Hepatocyte (in vitro differentiated cells): ENCODE results near the gene DLEC1. TPM values are rescaled to one million over a fixed set of nuclear protein-coding genes. Genes with fewer than 3 reads are reported as not detected.

Experiments
- DNase-seq: peaks from one replicate; pipeline ENCODE4 v3.0.0-alpha.2; 2016; ENCODE audit warnings: low spot score
- H2AFZ ChIP-seq: fragments of 200-600 bp; sonication (generic); 2 replicates; pipeline ENCODE4 v1.6.0; 2016; ENCODE audit warnings: antibody characterized with exemption, mild to moderate bottlenecking
- H3K27ac ChIP-seq: fragments of 200-600 bp; sonication (generic); 2 replicates; pipeline ENCODE4 v1.5.1; 2016; ENCODE audit warnings: mild to moderate bottlenecking
- H3K27me3 ChIP-seq: fragments of 200-600 bp; sonication (generic); 2 replicates; pipeline ENCODE4 v1.6.1; 2016
- H3K36me3 ChIP-seq: fragments of 200-600 bp; sonication (generic); replicated peaks from 2 replicates; pipeline ENCODE4 v1.5.1; 2016; ENCODE audit warnings: low read depth; ENCODE audit not compliant: insufficient read depth
- H3K4me1 ChIP-seq: fragments of 200-600 bp; sonication (generic); 2 replicates; pipeline ENCODE4 v1.5.1; 2016; ENCODE audit warnings: mild to moderate bottlenecking, moderate library complexity; ENCODE audit not compliant: insufficient read depth
- H3K4me2 ChIP-seq: fragments of 200-600 bp; sonication (generic); 2 replicates; pipeline ENCODE4 v1.6.0; 2016
- H3K4me3 ChIP-seq: fragments of 200-600 bp; sonication (generic); 2 replicates; pipeline ENCODE4 v1.5.1; 2016; ENCODE audit warnings: mild to moderate bottlenecking
- H3K79me2 ChIP-seq: fragments of 200-600 bp; sonication (generic); 2 replicates; pipeline ENCODE4 v1.6.0; 2017; ENCODE audit warnings: mild to moderate bottlenecking
- H3K9me2 ChIP-seq: fragments of 200-600 bp; sonication (generic); replicated peaks from 2 replicates; pipeline ENCODE4 v1.6.0; 2017; ENCODE audit warnings: mild to moderate bottlenecking; ENCODE audit not compliant: insufficient read depth
- H3K9me3 ChIP-seq: fragments of 200-600 bp; sonication (generic); 2 replicates; pipeline ENCODE4 v1.5.1; 2016; ENCODE audit warnings: low read depth, mild to moderate bottlenecking
- H4K20me1 ChIP-seq: fragments of 200-600 bp; sonication (generic); 2 replicates; pipeline ENCODE4 v1.6.0; 2016; ENCODE audit warnings: mild to moderate bottlenecking; ENCODE audit not compliant: insufficient read depth, poor library complexity, severe bottlenecking
- CTCF ChIP-seq: fragments of 200-600 bp; sonication (generic); IDR thresholded peaks from 2 replicates; pipeline ENCODE4 v1.5.1; 2016; ENCODE audit warnings: antibody characterized with exemption, mild to moderate bottlenecking; ENCODE audit not compliant: poor library complexity
- EZH2 ChIP-seq: fragments of 200-600 bp; sonication (generic); IDR thresholded peaks from 2 replicates; pipeline ENCODE4 v1.6.1; 2016; ENCODE audit warnings: antibody characterized with exemption, mild to moderate bottlenecking, borderline replicate concordance
- EZH2phosphoT487 ChIP-seq: fragments of 200-600 bp; sonication (generic); IDR thresholded peaks from one replicate; pipeline ENCODE4 v1.6.1; 2018; ENCODE audit warnings: antibody characterized with exemption, mild to moderate bottlenecking, low read depth, moderate library complexity; ENCODE audit not compliant: unreplicated experiment, severe bottlenecking
- WGBS: methylation state at CpG from one replicate; pipeline ENCODE4 v1.1.6; 2016; ENCODE audit warnings: low lambda C conversion rate; ENCODE audit errors: missing lambda C conversion rate; 5-methylcytosine and 5-hydroxymethylcytosine counted together
- polyA plus RNA-seq: library from polyadenylated mRNA; unstranded; fragments of >200 nt; fragmentation: Nextera tagmentation; extraction: Ambion mirVana; gene quantifications from 2 replicates; pipeline ENCODE4 v1.2.1, GENCODE V29; 2016
- total RNA-seq: library from RNA; depleted of rRNA; stranded (reverse); fragments of >200 nt; gene quantifications from 2 replicates; pipeline ENCODE4 v1.2.3, GENCODE V29; 2014

The DLEC1 gene
- total and polyA plus RNA-seq, 2 experiments from 2014 or later: 0.23 to 1.5 TPM

GRCh38 chr3:38138349-38139190 is 99.6 kb downstream of the DLEC1 start, which contains the start of gene MYD88:
TSS of gene MYD88 (plus strand) at chr3:38138661. CDS start at chr3:38138701, 40 bp downstream.
- Histone ChIP-seq H3K4me3 (peak within 1 kb of the TSS; percentile 89), H2AFZ (peak within 1 kb of the TSS; percentile 98), H3K9me3 (no peaks in the 10 kb centered on the region), H3K27ac (peak within 1 kb of the TSS; percentile 96), H3K4me1 (peaks cover 34% of the 10 kb centered on the region), H3K27me3 (no peaks in the 10 kb centered on the region), H3K36me3 (no peaks in the 10 kb centered on the region), H3K9me2 (no peaks in the 10 kb centered on the region), H3K4me2 (peak within 1 kb of the TSS; percentile 79), H3K79me2 (peaks cover 52% of the 10 kb centered on the region), H4K20me1 (peaks cover 4% of the 10 kb centered on the region)
- no peak for TF ChIP-seq EZH2
- no peak for TF ChIP-seq EZH2phosphoT487
- TF ChIP-seq CTCF: no peak
- WGBS: 3% methylated on average over 65 of the region's 65 CpGs
- DNase-seq: peak; percentile 84

GRCh38 chr3:38139191-38139590 is 100.2 kb downstream of the DLEC1 start:
- H2AFZ ChIP-seq: peak overlapping the region; percentile 98
- H3K36me3 ChIP-seq: no peaks in the 10 kb centered on the region
- WGBS: 14% methylated on average over 8 of the region's 8 CpGs
- TF ChIP-seq EZH2phosphoT487 (no peak), CTCF (no peak), EZH2 (no peak)
- H3K9me2 ChIP-seq: no peaks in the 10 kb centered on the region
- no peaks in the 10 kb centered on the region for H3K9me3 ChIP-seq
- H3K4me3 ChIP-seq: peak overlapping the region; percentile 89
- peak overlapping the region; percentile 96 for H3K27ac ChIP-seq
- H3K27me3 ChIP-seq: no peaks in the 10 kb centered on the region
- peak overlapping the region; percentile 79 for H3K4me2 ChIP-seq
- DNase-seq: no peak
- peaks cover 52% of the 10 kb centered on the region for H3K79me2 ChIP-seq
- H4K20me1 ChIP-seq: peaks cover 4% of the 10 kb centered on the region
- peaks cover 28% of the 10 kb centered on the region for H3K4me1 ChIP-seq

- peaks cover 26% of the 10 kb centered on the region for H3K4me1 ChIP-seq
- H3K9me2 ChIP-seq: no peaks in the 10 kb centered on the region
- H2AFZ ChIP-seq: no peak overlapping the region
- TF ChIP-seq EZH2: no peak
- no peak for TF ChIP-seq EZH2phosphoT487
- no peak for TF ChIP-seq CTCF
- no peaks in the 10 kb centered on the region for H3K9me3 ChIP-seq
- DNase-seq: no peak
- H3K4me2 ChIP-seq: peak overlapping the region; percentile 79
- WGBS: 81% methylated on average over 7 of the region's 7 CpGs
- H3K36me3 ChIP-seq: no peaks in the 10 kb centered on the region
- H3K27me3 ChIP-seq: no peaks in the 10 kb centered on the region
- peak overlapping the region; percentile 96 for H3K27ac ChIP-seq
- peak overlapping the region; percentile 89 for H3K4me3 ChIP-seq
- H3K79me2 ChIP-seq: peaks cover 50% of the 10 kb centered on the region
- peaks cover 4% of the 10 kb centered on the region for H4K20me1 ChIP-seq
Observed at GRCh38 chr3:38139652-38140051, 100.6 kb downstream of the DLEC1 start.
